ENCODE measurements around the gene RTF2.

RTF2 gene

GRCh38 chr20:56468316-56469076, at the start of gene RTF2:
TSS of gene RTF2 (plus strand) at chr20:56468627. CDS start at chr20:56468698, 71 bp downstream.
- peak; percentile 91 for DNase-seq (ENCODE audit: low spot score)

GRCh38 chr20:56420028-56420427, 48.4 kb upstream of the RTF2 start:
- DNase-seq (ENCODE audit: low spot score) = no peak

GRCh38 chr20:56420940-56421688, 47.3 kb upstream of the RTF2 start:
- DNase-seq (ENCODE audit: low spot score) = no peak

- no peak for DNase-seq (ENCODE audit: low spot score)
Measured at GRCh38 chr20:56422076-56422823, 46.2 kb upstream of the RTF2 start.

- DNase-seq (ENCODE audit: low spot score) = no peak
Measured at GRCh38 chr20:56422824-56423189, 45.6 kb upstream of the RTF2 start.

- DNase-seq (ENCODE audit: low spot score) = no peak
Measured at GRCh38 chr20:56423211-56423610, 45.2 kb upstream of the RTF2 start.

- DNase-seq (ENCODE audit: low spot score) = no peak
Measured at GRCh38 chr20:56423886-56424285, 44.5 kb upstream of the RTF2 start.

GRCh38 chr20:56424931-56425330, 43.5 kb upstream of the RTF2 start:
- no peak for DNase-seq (ENCODE audit: low spot score)

- DNase-seq (ENCODE audit: low spot score) = no peak
Measured at GRCh38 chr20:56426026-56426425, 42.4 kb upstream of the RTF2 start.

- DNase-seq (ENCODE audit: low spot score) = no peak
Measured at GRCh38 chr20:56426926-56427325, 41.5 kb upstream of the RTF2 start.

GRCh38 chr20:56427797-56428196, 40.6 kb upstream of the RTF2 start:
- no peak for DNase-seq (ENCODE audit: low spot score)

GRCh38 chr20:56428410-56428809, 40.0 kb upstream of the RTF2 start:
- no peak for DNase-seq (ENCODE audit: low spot score)

GRCh38 chr20:56428881-56429280, 39.5 kb upstream of the RTF2 start:
- no peak for DNase-seq (ENCODE audit: low spot score)

GRCh38 chr20:56429502-56429901, 38.9 kb upstream of the RTF2 start:
- DNase-seq (ENCODE audit: low spot score) = no peak

GRCh38 chr20:56429941-56430340, 38.5 kb upstream of the RTF2 start:
- DNase-seq (ENCODE audit: low spot score) = no peak

GRCh38 chr20:56430461-56430860, 38.0 kb upstream of the RTF2 start:
- DNase-seq (ENCODE audit: low spot score) = no peak

GRCh38 chr20:56430957-56431356, 37.5 kb upstream of the RTF2 start:
- DNase-seq (ENCODE audit: low spot score) = no peak

- peak; percentile 60 for DNase-seq (ENCODE audit: low spot score)
Measured at GRCh38 chr20:56431471-56431870, 37.0 kb upstream of the RTF2 start.

- DNase-seq (ENCODE audit: low spot score) = no peak
Measured at GRCh38 chr20:56433221-56433879, 35.1 kb upstream of the RTF2 start.

GRCh38 chr20:56433880-56434255, 34.6 kb upstream of the RTF2 start:
- DNase-seq (ENCODE audit: low spot score) = no peak

- no peak for DNase-seq (ENCODE audit: low spot score)
Measured at GRCh38 chr20:56437196-56437960, 31.0 kb upstream of the RTF2 start.

- no peak for DNase-seq (ENCODE audit: low spot score)
Measured at GRCh38 chr20:56438284-56438683, 30.1 kb upstream of the RTF2 start.

Data from globus pallidus (tissue), 1 donor.